Measurements from ENCODE around the gene MAP6. TPM values are rescaled to one million over a fixed set of nuclear protein-coding genes. Genes with fewer than 3 reads are reported as not detected.

MAP6 gene
- total RNA-seq, 1 donor from 2014 or later = 3.3 TPM

DNA sequence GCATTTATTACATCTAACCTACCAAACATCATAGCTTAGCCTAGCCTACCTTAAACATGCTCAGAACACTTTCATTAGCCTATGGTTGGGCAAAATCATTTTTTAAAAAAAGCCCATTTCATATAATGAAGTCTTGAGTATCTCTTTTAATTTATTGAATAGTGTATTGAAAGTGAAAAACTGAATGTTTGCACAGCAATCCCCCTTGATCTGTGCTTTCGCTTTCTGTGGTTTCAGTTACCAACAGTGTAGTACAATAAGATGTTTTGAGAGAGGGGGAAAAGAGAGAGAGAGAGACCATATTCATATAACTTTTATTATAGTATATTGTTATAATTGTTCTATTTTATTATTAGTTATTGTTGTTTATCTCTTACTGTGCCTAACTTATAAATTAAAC is 8.4 kb upstream of the MAP6 start:
- Histone ChIP-seq H3K4me3 (ENCODE audit: low read depth, low read length) (no peak overlapping the region), H3K27me3 (ENCODE audit: control insufficient read depth, insufficient read depth, low read length) (peaks cover 17% of the 10 kb centered on the region), H3K36me3 (ENCODE audit: control insufficient read depth, insufficient read depth, low read length) (no peaks in the 10 kb centered on the region)
- DNase-seq (ENCODE audit: low read depth) = no peak
- TF ChIP-seq, protein P1, sequence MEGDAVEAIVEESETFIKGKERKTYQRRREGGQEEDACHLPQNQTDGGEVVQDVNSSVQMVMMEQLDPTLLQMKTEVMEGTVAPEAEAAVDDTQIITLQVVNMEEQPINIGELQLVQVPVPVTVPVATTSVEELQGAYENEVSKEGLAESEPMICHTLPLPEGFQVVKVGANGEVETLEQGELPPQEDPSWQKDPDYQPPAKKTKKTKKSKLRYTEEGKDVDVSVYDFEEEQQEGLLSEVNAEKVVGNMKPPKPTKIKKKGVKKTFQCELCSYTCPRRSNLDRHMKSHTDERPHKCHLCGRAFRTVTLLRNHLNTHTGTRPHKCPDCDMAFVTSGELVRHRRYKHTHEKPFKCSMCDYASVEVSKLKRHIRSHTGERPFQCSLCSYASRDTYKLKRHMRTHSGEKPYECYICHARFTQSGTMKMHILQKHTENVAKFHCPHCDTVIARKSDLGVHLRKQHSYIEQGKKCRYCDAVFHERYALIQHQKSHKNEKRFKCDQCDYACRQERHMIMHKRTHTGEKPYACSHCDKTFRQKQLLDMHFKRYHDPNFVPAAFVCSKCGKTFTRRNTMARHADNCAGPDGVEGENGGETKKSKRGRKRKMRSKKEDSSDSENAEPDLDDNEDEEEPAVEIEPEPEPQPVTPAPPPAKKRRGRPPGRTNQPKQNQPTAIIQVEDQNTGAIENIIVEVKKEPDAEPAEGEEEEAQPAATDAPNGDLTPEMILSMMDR (IDR thresholded peaks at IDR 0.05; ENCODE audit: insufficient read depth, low read length, poor library complexity, severe bottlenecking) = no peak

GRCh38 chr11:75673977-75674582 is 5.2 kb upstream of the MAP6 start:
- no peak overlapping the region for H3K4me3 ChIP-seq (ENCODE audit: low read depth, low read length)
- H3K27me3 ChIP-seq (ENCODE audit: control insufficient read depth, insufficient read depth, low read length) = peaks cover 28% of the 10 kb centered on the region
- DNase-seq (ENCODE audit: low read depth) = no peak
- H3K36me3 ChIP-seq (ENCODE audit: control insufficient read depth, insufficient read depth, low read length) = no peaks in the 10 kb centered on the region
- TF ChIP-seq, protein P1 (IDR thresholded peaks at IDR 0.05; ENCODE audit: insufficient read depth, low read length, poor library complexity, severe bottlenecking) = no peak

DNA sequence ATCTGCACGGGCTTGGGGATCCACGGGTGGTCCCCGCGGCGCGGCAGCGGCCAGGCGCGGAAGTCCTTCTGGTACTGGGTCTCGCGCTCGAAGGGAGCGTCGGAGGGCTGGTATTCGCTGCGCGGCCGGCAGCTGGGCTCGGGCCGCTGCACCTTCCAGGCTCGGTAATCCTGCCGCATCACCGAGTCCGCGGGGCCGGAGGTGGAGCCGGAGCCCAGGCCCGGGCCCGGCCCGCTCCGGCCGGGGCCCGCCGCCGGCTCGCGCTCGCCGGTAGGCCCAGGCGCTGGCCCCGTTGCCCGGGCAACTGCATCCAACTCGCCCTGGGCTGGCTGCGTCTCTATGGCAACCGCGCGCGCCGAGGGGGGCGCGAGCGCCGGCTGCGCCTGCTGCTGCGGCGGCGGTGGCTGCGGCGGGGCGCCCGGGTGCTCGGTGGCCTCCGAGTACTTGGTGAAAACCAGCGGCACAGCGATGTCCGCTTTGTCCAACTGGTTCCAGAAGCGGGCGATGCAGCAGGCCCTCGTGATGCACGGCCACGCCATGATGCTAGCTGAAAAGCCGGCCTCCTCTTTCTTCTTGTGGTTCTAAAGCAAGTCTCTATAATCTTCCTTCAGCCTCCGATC is 897 bp downstream of the MAP6 start:
- Histone ChIP-seq H3K27me3 (ENCODE audit: control insufficient read depth, insufficient read depth, low read length) (peaks cover 35% of the 10 kb centered on the region), H3K36me3 (ENCODE audit: control insufficient read depth, insufficient read depth, low read length) (no peaks in the 10 kb centered on the region), H3K4me3 (ENCODE audit: low read depth, low read length) (peak overlapping the region; percentile 38)
- TF ChIP-seq, protein P1 (IDR thresholded peaks at IDR 0.05; ENCODE audit: insufficient read depth, low read length, poor library complexity, severe bottlenecking) = no peak
- DNase-seq (ENCODE audit: low read depth) = no peak

DNA sequence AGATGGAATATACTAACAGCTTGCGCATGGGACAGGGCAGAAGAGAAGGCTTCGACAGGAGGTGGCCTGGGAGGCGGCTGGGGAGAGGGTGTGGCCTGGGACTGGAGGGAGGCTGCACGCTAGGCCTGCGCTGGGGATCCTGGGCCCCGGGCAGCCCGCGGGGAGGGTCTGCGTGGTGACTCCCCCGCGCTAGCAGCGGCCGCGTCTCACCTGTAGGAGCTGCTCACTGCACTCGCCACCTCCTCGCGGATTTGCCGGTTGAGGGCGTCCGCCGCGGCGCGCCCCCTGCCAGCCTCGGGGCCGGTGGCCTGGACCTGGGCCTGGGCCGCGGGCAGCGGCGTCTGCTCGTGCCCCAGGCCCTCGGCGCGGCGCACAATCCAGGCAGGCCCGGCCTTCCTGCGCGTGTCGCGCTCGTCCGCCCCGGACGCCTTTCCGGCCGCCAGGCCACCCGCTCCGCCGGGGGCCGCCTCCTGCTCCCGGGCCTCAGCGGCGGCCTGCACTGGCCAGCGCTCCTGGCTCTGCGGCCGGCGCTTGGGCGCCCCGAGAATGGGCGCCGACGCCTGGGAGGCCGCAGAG is 1.5 kb downstream of the MAP6 start:
- no peak for DNase-seq (ENCODE audit: low read depth)
- H3K36me3 ChIP-seq (ENCODE audit: control insufficient read depth, insufficient read depth, low read length) = no peaks in the 10 kb centered on the region
- TF ChIP-seq, protein P1 (IDR thresholded peaks at IDR 0.05; ENCODE audit: insufficient read depth, low read length, poor library complexity, severe bottlenecking) = no peak
- H3K4me3 ChIP-seq (ENCODE audit: low read depth, low read length) = peak overlapping the region; percentile 38
- peaks cover 35% of the 10 kb centered on the region for H3K27me3 ChIP-seq (ENCODE audit: control insufficient read depth, insufficient read depth, low read length)

GRCh38 chr11:75665990-75666389 is 2.8 kb downstream of the MAP6 start:
- peaks cover 32% of the 10 kb centered on the region for H3K27me3 ChIP-seq (ENCODE audit: control insufficient read depth, insufficient read depth, low read length)
- H3K36me3 ChIP-seq (ENCODE audit: control insufficient read depth, insufficient read depth, low read length) = no peaks in the 10 kb centered on the region
- TF ChIP-seq, protein P1 (IDR thresholded peaks at IDR 0.05; ENCODE audit: insufficient read depth, low read length, poor library complexity, severe bottlenecking) = no peak
- no peak for DNase-seq (ENCODE audit: low read depth)
- H3K4me3 ChIP-seq (ENCODE audit: low read depth, low read length) = no peak overlapping the region

Data from kidney epithelial cell (primary cell).